Left ventricle myocardium inferior (tissue), 1 donor: ENCODE data around the gene TLE7. TPM values are rescaled to one million over a fixed set of nuclear protein-coding genes. Genes with fewer than 3 reads are reported as not detected.

ENCODE experiments used
- DNase-seq: peaks from one replicate; pipeline ENCODE4 v3.0.0-alpha.2; 2020
- H3K27ac ChIP-seq: fragments of 200-600 bp; replicated peaks from 2 replicates; pipeline ENCODE4 v1.8.0; 2021
- H3K27me3 ChIP-seq: fragments of 200-600 bp; 2 replicates; pipeline ENCODE4 v1.8.0; 2021; ENCODE audit warnings: low read depth
- H3K36me3 ChIP-seq: fragments of 200-600 bp; 2 replicates; pipeline ENCODE4 v1.8.0; 2021
- H3K4me1 ChIP-seq: fragments of 200-600 bp; 2 replicates; pipeline ENCODE4 v1.8.0; 2021
- H3K4me3 ChIP-seq: fragments of 200-600 bp; 2 replicates; pipeline ENCODE4 v1.8.0; 2021; ENCODE audit warnings: mild to moderate bottlenecking, moderate library complexity
- H3K9me3 ChIP-seq: fragments of 200-600 bp; replicated peaks from 2 replicates; pipeline ENCODE4 v1.8.0; 2021
- CTCF ChIP-seq: fragments of 200-600 bp; IDR thresholded peaks from 2 replicates; pipeline ENCODE4 v1.8.0; 2021; ENCODE audit warnings: antibody characterized with exemption, mild to moderate bottlenecking, borderline replicate concordance
- intact Hi-C: fragments of 100-400 bp; cut with micrococcal nuclease; formaldehyde crosslinking; loops from one replicate; pipeline ENCODE4 v1.11.0; 2022
- total RNA-seq: library from RNA; stranded (reverse); fragmentation: NEBNext Ultra II Directional; extraction: Animal tissue kit (Norgen Biotek cat#: 25700); gene quantifications from one replicate; pipeline ENCODE4 v1.2.1, GENCODE V29; 2021
- donor health status: DM: no; HTN: yes; CAD: no; lungs with severe emphysema.

The TLE7 gene
- total RNA-seq, 1 donor from 2014 or later: not detected

- Histone ChIP-seq H3K9me3 (peaks cover 11% of the 10 kb centered on the region), H3K27ac (no peak overlapping the region), H3K36me3 (no peaks in the 10 kb centered on the region), H3K27me3 (peaks cover 95% of the 10 kb centered on the region), H3K4me3 (no peak overlapping the region), H3K4me1 (no peaks in the 10 kb centered on the region)
- no peak for DNase-seq
- TF ChIP-seq CTCF: no peak
- intact Hi-C loops: no loop called here
Measured at GRCh38 chr16:71406316-71406715, 35.5 kb downstream of the TLE7 start.

GRCh38 chr16:71404364-71404763, 37.5 kb downstream of the TLE7 start:
- H3K36me3 ChIP-seq: no peaks in the 10 kb centered on the region
- intact Hi-C loops: no loop called here
- DNase-seq: no peak
- H3K4me1 ChIP-seq: no peaks in the 10 kb centered on the region
- no peak for TF ChIP-seq CTCF
- no peak overlapping the region for H3K27ac ChIP-seq
- H3K27me3 ChIP-seq: peaks cover 89% of the 10 kb centered on the region
- no peak overlapping the region for H3K4me3 ChIP-seq
- peaks cover 11% of the 10 kb centered on the region for H3K9me3 ChIP-seq

GRCh38 chr16:71402674-71403073, 39.2 kb downstream of the TLE7 start:
- TF ChIP-seq CTCF: no peak
- no peaks in the 10 kb centered on the region for H3K36me3 ChIP-seq
- no peak overlapping the region for H3K27ac ChIP-seq
- H3K4me1 ChIP-seq: no peaks in the 10 kb centered on the region
- H3K9me3 ChIP-seq: peaks cover 11% of the 10 kb centered on the region
- no peak overlapping the region for H3K4me3 ChIP-seq
- H3K27me3 ChIP-seq: peaks cover 86% of the 10 kb centered on the region
- intact Hi-C loops: no loop called here
- DNase-seq: no peak

- no peak for TF ChIP-seq CTCF
- Histone ChIP-seq H3K4me1 (no peaks in the 10 kb centered on the region), H3K9me3 (peaks cover 11% of the 10 kb centered on the region), H3K27ac (no peak overlapping the region), H3K4me3 (no peak overlapping the region), H3K36me3 (no peaks in the 10 kb centered on the region), H3K27me3 (peaks cover 86% of the 10 kb centered on the region)
- intact Hi-C loops: no loop called here
- no peak for DNase-seq
Measured at GRCh38 chr16:71402007-71402406, 39.8 kb downstream of the TLE7 start.

- no peaks in the 10 kb centered on the region for H3K4me1 ChIP-seq
- H3K27ac ChIP-seq: no peak overlapping the region
- intact Hi-C loops: no loop called here
- no peaks in the 10 kb centered on the region for H3K36me3 ChIP-seq
- TF ChIP-seq CTCF: no peak
- H3K4me3 ChIP-seq: no peak overlapping the region
- H3K27me3 ChIP-seq: peaks cover 74% of the 10 kb centered on the region
- DNase-seq: no peak
- H3K9me3 ChIP-seq: peaks cover 11% of the 10 kb centered on the region
Measured at GRCh38 chr16:71399801-71400563, 41.9 kb downstream of the TLE7 start.
